ENCODE measurements around the gene KRT7.

GRCh38 chr12:52264435-52264825, 31.4 kb downstream of the KRT7 start:
- TF ChIP-seq EZH2phosphoT487 (IDR thresholded peaks at IDR 0.05; ENCODE audit: borderline replicate concordance) (no peak), CTCF (conservative IDR thresholded peaks at IDR 0.05; ENCODE audit: low read length) (no peak)

Measured in Loucy (cell line).